Gastrocnemius medialis (tissue), 4 donors: Measurements from ENCODE around the gene GPLD1. TPM values are rescaled to one million over a fixed set of nuclear protein-coding genes. Genes with fewer than 3 reads are reported as not detected.
"Not testable (repeated sequence)": the region's sequence is repeated elsewhere in the genome, so short reads cannot be mapped to it uniquely, and the experiment has no call there.

Experiments
- ATAC-seq, 2 donors: fragments of 150-250 bp; one replicate each; pipeline ENCODE4 v1.9.1; 2016
- DNase-seq, 2 donors: peaks; one replicate each; pipeline ENCODE4 v3.0.0-alpha.2; 2019
- H3K27ac ChIP-seq, 4 donors: fragments of 200-600 bp; sonication (generic); 1 replicate in 1 of 4; 2 replicates in 3 of 4; pipeline ENCODE4 v1.5.1; 2016 to 2018; ENCODE audit warnings: mild to moderate bottlenecking in 2 of 4, moderate library complexity in 1 of 4
- H3K27me3 ChIP-seq, 3 donors: fragments of 200-600 bp; sonication (generic) in 2 of 3; 1 replicate in 1 of 3; 2 replicates in 2 of 3; pipeline versions ENCODE4 v1.5.1 to v1.6.0; 2016 to 2019; ENCODE audit warnings: mild to moderate bottlenecking in 1 of 3, moderate library complexity in 1 of 3
- H3K36me3 ChIP-seq, 2 donors: fragments of 200-600 bp; sonication (generic) in 1 of 2; one replicate each; pipeline ENCODE4 v1.5.1; 2017 to 2018
- H3K4me1 ChIP-seq, 2 donors: fragments of 200-600 bp; sonication (generic) in 1 of 2; one replicate each; pipeline ENCODE4 v1.5.1; 2016 to 2017; ENCODE audit warnings: mild to moderate bottlenecking in 2 of 2
- H3K4me3 ChIP-seq, 4 donors: fragments of 200-600 bp; sonication (generic) in 3 of 4; 1 replicate in 1 of 4; 2 replicates in 3 of 4; pipeline ENCODE4 v1.5.1; 2016 to 2019; ENCODE audit warnings: mild to moderate bottlenecking in 2 of 4
- H3K9me3 ChIP-seq, 3 donors: fragments of 200-600 bp; sonication (generic) in 2 of 3; 1 replicate in 1 of 3; 2 replicates in 2 of 3; pipeline ENCODE4 v1.5.1; 2016 to 2019
- CTCF ChIP-seq, 5 experiments: fragments of 450-650 bp in 3 of 5; fragments of 200-600 bp in 2 of 5; sonication (generic) in 2 of 5; IDR thresholded peaks in 4 of 5; conservative IDR thresholded peaks in 1 of 5; 1 replicate in 4 of 5; 2 replicates in 1 of 5; pipeline ENCODE4 v1.5.1; 2016 to 2019; ENCODE audit warnings: antibody characterized with exemption in 5 of 5, mild to moderate bottlenecking in 3 of 5, moderate library complexity in 3 of 5
- POLR2A ChIP-seq, 2 donors: fragments of 450-650 bp; IDR thresholded peaks; one replicate each; pipeline ENCODE4 v1.6.1; 2017; ENCODE audit warnings: antibody characterized with exemption in 2 of 2, mild to moderate bottlenecking in 2 of 2, moderate library complexity in 2 of 2
- in situ Hi-C, 4 donors: fragments of 200-750 bp; cut with MboI; loops; one replicate each; pipeline versions ENCODE4 v1.15.0 to v1.8.0; 2017; ENCODE audit warnings: low sequenced_read_pairs in 4 of 4
- intact Hi-C: fragments of 100-400 bp; cut with DNase I; formaldehyde crosslinking; loops from one replicate; pipeline ENCODE4 v1.15.1; 2023; ENCODE audit warnings: low total_unique reads
- total RNA-seq, 4 donors: library from RNA; depleted of rRNA; stranded (reverse); fragments of >200 nt; gene quantifications; one replicate each; pipeline versions ENCODE4 v1.1.0 to v1.2.3, GENCODE V29; 2016

GPLD1 gene
- total RNA-seq, 4 donors from 2014 or later, result 0.07 to 1.2 (median 0.28) TPM

DNA sequence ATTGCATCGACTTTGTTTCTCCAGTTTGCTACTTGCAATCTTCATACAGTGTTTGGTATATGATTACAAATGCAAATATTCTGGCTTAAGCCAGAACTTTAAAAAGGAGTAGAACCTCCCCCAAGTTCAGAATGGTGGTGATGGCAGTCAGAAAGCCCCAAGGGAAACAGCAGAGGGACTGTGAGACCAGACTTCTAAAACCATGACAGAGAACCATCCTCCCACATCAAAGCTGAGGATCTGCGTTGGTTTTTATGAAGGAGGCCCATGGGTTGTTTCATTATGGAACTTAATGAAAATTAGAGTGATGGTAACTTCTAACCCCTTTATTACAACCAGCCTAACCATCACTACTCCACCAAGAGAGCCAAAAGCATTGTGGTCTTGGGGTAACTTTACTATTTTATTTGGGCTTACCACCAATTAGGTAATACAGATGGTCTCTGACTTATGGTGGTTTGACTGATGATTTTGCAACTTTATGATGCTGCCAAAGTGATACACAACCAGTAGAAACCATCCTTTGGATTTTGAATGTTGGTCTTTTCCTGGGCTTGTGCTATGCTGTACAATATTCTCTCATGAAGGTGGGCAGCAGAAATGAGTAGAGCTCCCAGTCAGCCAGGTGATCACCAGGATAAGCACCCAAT is 97.5 kb downstream of the GPLD1 start:
- intact Hi-C loops (no loop called here), in situ Hi-C loops (loop anchor here in 3 of 4 donors (5.0 to 25.0 kb wide), 4 partner anchors 105 to 323 kb away; partner anchors contain the start of gene C6orf62 (in 1 of the 3))
- DNase-seq (no peak), ATAC-seq (no peak)
- Histone ChIP-seq H3K9me3 (peaks cover 0 to 3% (median 0%) of the 10 kb centered on the region in 3 donors), H3K27me3 (no peaks in the 10 kb centered on the region), H3K27ac (no peak overlapping the region), H3K36me3 (no peaks in the 10 kb centered on the region), H3K4me3 (no peak overlapping the region), H3K4me1 (peaks cover 9 to 13% of the 10 kb centered on the region in 2 donors)
- TF ChIP-seq POLR2A (IDR thresholded peaks at IDR 0.05), result no peak
- no peak for TF ChIP-seq CTCF (IDR thresholded peaks at IDR 0.05 in 4 of 5, conservative IDR thresholded peaks at IDR 0.05 in 1 of 5)

DNA sequence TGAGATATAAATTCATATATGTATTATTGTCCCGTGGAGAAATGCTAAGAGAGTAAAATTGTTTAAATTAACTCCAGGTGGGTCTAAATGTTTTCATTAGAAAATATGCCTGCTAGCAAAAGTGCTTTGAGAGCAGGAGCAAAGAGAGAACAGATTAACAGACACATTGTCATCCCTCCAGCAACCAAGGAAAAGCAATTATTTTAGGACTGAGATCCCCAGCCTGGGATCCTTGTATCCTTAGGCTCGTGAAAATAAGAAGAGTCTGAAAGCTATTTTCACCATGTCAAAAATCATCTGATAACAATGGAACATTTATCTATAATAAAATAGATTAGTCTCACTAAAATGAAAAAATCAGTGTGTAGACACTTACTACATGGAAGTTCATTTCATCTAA is 98.2 kb downstream of the GPLD1 start:
- intact Hi-C loops, result no loop called here

DNA sequence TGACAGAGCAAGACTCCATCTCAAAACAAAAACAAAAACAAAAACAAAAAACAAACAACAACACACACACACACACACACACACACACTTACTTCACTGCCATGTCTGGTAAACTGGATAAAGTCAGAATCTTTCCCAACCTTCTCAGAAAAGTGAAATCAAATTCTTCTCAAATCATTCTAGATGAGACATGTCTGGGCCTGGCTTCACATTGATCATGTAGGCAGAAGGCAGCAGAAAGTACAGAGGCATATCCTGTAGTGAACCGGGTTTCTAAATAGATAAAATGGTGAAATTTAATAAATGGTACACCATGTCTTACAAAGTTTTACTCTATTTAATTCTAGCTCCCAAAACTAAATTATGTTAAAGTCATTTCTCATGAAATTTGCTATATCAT is 101.6 kb downstream of the GPLD1 start:
- H3K36me3 ChIP-seq, result no peaks in the 10 kb centered on the region
- no peak for DNase-seq
- no peak for ATAC-seq
- TF ChIP-seq POLR2A (IDR thresholded peaks at IDR 0.05) (no peak), CTCF (IDR thresholded peaks at IDR 0.05 in 4 of 5, conservative IDR thresholded peaks at IDR 0.05 in 1 of 5) (no peak)
- no peak overlapping the region for H3K4me3 ChIP-seq
- H3K27ac ChIP-seq, result no peak overlapping the region
- in situ Hi-C loops (loop anchor here in 2 of 4 donors (10.0 to 25.0 kb wide), 2 partner anchors 101 to 103 kb away; no protein-coding TSS in a partner anchor), intact Hi-C loops (no loop called here)
- H3K9me3 ChIP-seq, result no peaks in the 10 kb centered on the region
- H3K4me1 ChIP-seq, result no peaks in the 10 kb centered on the region
- no peaks in the 10 kb centered on the region for H3K27me3 ChIP-seq

More for the DNA sequence above, 98.2 kb downstream of the GPLD1 start:
- H3K9me3 ChIP-seq, result no peaks in the 10 kb centered on the region
- H3K4me3 ChIP-seq, result no peak overlapping the region
- in situ Hi-C loops, result loop anchor here in 3 of 4 donors (5.0 to 25.0 kb wide), 4 partner anchors 104 to 324 kb away; partner anchors contain the start of gene C6orf62 (in 1 of the 3)
- H3K27ac ChIP-seq, result no peak overlapping the region
- no peaks in the 10 kb centered on the region for H3K27me3 ChIP-seq
- no peak for ATAC-seq
- peaks cover 9 to 13% of the 10 kb centered on the region in 2 donors for H3K4me1 ChIP-seq
- H3K36me3 ChIP-seq, result no peaks in the 10 kb centered on the region
- TF ChIP-seq CTCF (IDR thresholded peaks at IDR 0.05 in 4 of 5, conservative IDR thresholded peaks at IDR 0.05 in 1 of 5) (no peak), POLR2A (IDR thresholded peaks at IDR 0.05) (no peak)
- DNase-seq, result no peak

GRCh38 chr6:24385536-24386269 is 103.7 kb downstream of the GPLD1 start:
- DNase-seq, result no peak
- H3K27me3 ChIP-seq, result no peaks in the 10 kb centered on the region
- no peaks in the 10 kb centered on the region for H3K36me3 ChIP-seq
- TF ChIP-seq POLR2A (IDR thresholded peaks at IDR 0.05) (no peak), CTCF (IDR thresholded peaks at IDR 0.05 in 4 of 5, conservative IDR thresholded peaks at IDR 0.05 in 1 of 5) (no peak)
- intact Hi-C loops, result no loop called here
- ATAC-seq, result no peak
- H3K9me3 ChIP-seq, result no peaks in the 10 kb centered on the region
- H3K4me1 ChIP-seq, result no peaks in the 10 kb centered on the region
- H3K4me3 ChIP-seq, result no peak overlapping the region
- in situ Hi-C loops, result loop anchor here in 2 of 4 donors (10.0 to 25.0 kb wide), 2 partner anchors 98 to 101 kb away; no protein-coding TSS in a partner anchor
- H3K27ac ChIP-seq, result no peak overlapping the region

GRCh38 chr6:24384369-24385130 is 104.8 kb downstream of the GPLD1 start:
- ATAC-seq, DNase-seq, H3K36me3 ChIP-seq, H3K27ac ChIP-seq, H3K9me3 ChIP-seq, H3K27me3 ChIP-seq, intact Hi-C loops, H3K4me3 ChIP-seq, H3K4me1 ChIP-seq: not testable (repeated sequence)
- in situ Hi-C loops, result loop anchor here in 2 of 4 donors (10.0 to 25.0 kb wide), 2 partner anchors 97 to 100 kb away; no protein-coding TSS in a partner anchor

GRCh38 chr6:24382891-24383494 is 106.4 kb downstream of the GPLD1 start:
- H3K9me3 ChIP-seq, H3K27me3 ChIP-seq, DNase-seq, H3K27ac ChIP-seq, ATAC-seq, intact Hi-C loops, H3K4me3 ChIP-seq, H3K36me3 ChIP-seq, H3K4me1 ChIP-seq: not testable (repeated sequence)
- in situ Hi-C loops, result loop anchor here in 2 of 4 donors (10.0 to 25.0 kb wide), 2 partner anchors 96 to 98 kb away; no protein-coding TSS in a partner anchor
